Adipose tissue (tissue), 3 donors: ENCODE measurements around the gene TAX1BP3. TPM values are rescaled to one million over a fixed set of nuclear protein-coding genes. Genes with fewer than 3 reads are reported as not detected.

Source experiments
- polyA plus RNA-seq, 3 donors: library from polyadenylated mRNA; stranded (reverse); fragments of 200-250 nt; gene quantifications; one replicate each; pipeline ENCODE4 v1.2.3, GENCODE V29; 2013
- donor health status: healthy with polysubstance abuse.
- donor health status: Bipolar disorder and iron deficiency.
- donor health status: healthy.

TAX1BP3 gene
- polyA plus RNA-seq, 3 donors, result 54.3 to 172 (median 92.1) TPM

Other genes starting within 250 kb of the TAX1BP3 start
- gene OR1E2, start 234.7 kb downstream of the TAX1BP3 start, polyA plus RNA-seq, result under 1 TPM in 1 of 3 donors, not detected in 2; 0.67 TPM
- gene SPATA22, start 196.8 kb downstream of the TAX1BP3 start, polyA plus RNA-seq, result under 1 TPM in 2 of 3 donors, not detected in 1; 0.03 to 0.27 TPM
- gene ASPA, start 192.6 kb downstream of the TAX1BP3 start, polyA plus RNA-seq, result 1 to 10 TPM in 2 of 3 donors, under 1 TPM in 1; 0.61 to 9.8 (median 4.7) TPM
- under 1 TPM; 0.22 to 0.90 (median 0.31) TPM for gene TRPV3, start 110.8 kb downstream of the TAX1BP3 start, polyA plus RNA-seq
- gene TRPV1, start 59.2 kb downstream of the TAX1BP3 start, polyA plus RNA-seq, result 1 to 10 TPM; 2.7 to 3.7 (median 3.1) TPM
- 1 to 10 TPM; 6.4 to 9.2 (median 7.9) TPM for gene SHPK, start 32.3 kb downstream of the TAX1BP3 start, polyA plus RNA-seq
- 10 to 100 TPM in 1 of 3 donors, 1 to 10 TPM in 2; 7.6 to 14.9 (median 9.4) TPM for gene CTNS, start 31.8 kb downstream of the TAX1BP3 start, polyA plus RNA-seq
- gene EMC6, start 234 bp upstream of the TAX1BP3 start, polyA plus RNA-seq, result 10 to 100 TPM; 47.2 to 77.4 (median 47.5) TPM
- 1 to 10 TPM in 2 of 3 donors, under 1 TPM in 1; 0.45 to 2.1 (median 1.1) TPM for gene P2RX5, start 27.6 kb upstream of the TAX1BP3 start, polyA plus RNA-seq
- gene HASPIN, start 55.3 kb upstream of the TAX1BP3 start, polyA plus RNA-seq, result under 1 TPM; 0.06 to 0.22 (median 0.12) TPM
- gene ITGAE, start 132.6 kb upstream of the TAX1BP3 start, polyA plus RNA-seq, result 10 to 100 TPM; 17.2 to 47.0 (median 41.3) TPM
- gene NCBP3, start 177.7 kb upstream of the TAX1BP3 start, polyA plus RNA-seq, result 10 to 100 TPM; 13.0 to 18.2 (median 15.1) TPM
- gene CAMKK1, start 224.5 kb upstream of the TAX1BP3 start, polyA plus RNA-seq, result 1 to 10 TPM; 3.5 to 6.9 (median 6.1) TPM
- 10 to 100 TPM in 1 of 3 donors, 1 to 10 TPM in 1, under 1 TPM in 1; 0.34 to 18.9 (median 3.3) TPM for gene P2RX1, start 247.9 kb upstream of the TAX1BP3 start, polyA plus RNA-seq